Activated naive CD4-positive, alpha-beta T cell treated with anti-CD3 and anti-CD28 coated beads, Interleukin-2, amount 10 ng/mL, durations not matched to agents 7 days and 5 days (primary cell): ENCODE data around the gene NAT8.
"Not testable (repeated sequence)": the region's sequence is repeated elsewhere in the genome, so short reads cannot be mapped to it uniquely, and the experiment has no call there.

ENCODE experiments used
- CTCF ChIA-PET: fragments of 350-600 bp; sonication (Branson Sonifier 250); formaldehyde crosslinking; loops from one replicate; lab custom pipeline; 2021; ENCODE audit warnings: antibody characterized with exemption; lab: Charles Lee
- DNase-seq: peaks from one replicate; pipeline ENCODE4 v3.0.0-alpha.2; 2020
- H3K27ac Mint-ChIP-seq: one replicate; pipeline ENCODE4 v1.8.0; 2021; ENCODE audit warnings: mild to moderate bottlenecking, moderate library complexity, mixed read lengths
- H3K27me3 Mint-ChIP-seq: one replicate; pipeline ENCODE4 v1.8.0; 2021; ENCODE audit warnings: mild to moderate bottlenecking, mixed read lengths
- H3K36me3 Mint-ChIP-seq: one replicate; pipeline ENCODE4 v1.8.0; 2021; ENCODE audit warnings: mixed read lengths
- H3K4me1 Mint-ChIP-seq: one replicate; pipeline ENCODE4 v1.8.0; 2021; ENCODE audit warnings: mixed read lengths
- H3K4me3 Mint-ChIP-seq: one replicate; pipeline ENCODE4 v1.8.0; 2021; ENCODE audit warnings: mild to moderate bottlenecking, moderate library complexity, mixed read lengths
- H3K9me3 Mint-ChIP-seq: one replicate; pipeline ENCODE4 v1.8.0; 2021; ENCODE audit warnings: mixed read lengths

The NAT8 gene, protein sequence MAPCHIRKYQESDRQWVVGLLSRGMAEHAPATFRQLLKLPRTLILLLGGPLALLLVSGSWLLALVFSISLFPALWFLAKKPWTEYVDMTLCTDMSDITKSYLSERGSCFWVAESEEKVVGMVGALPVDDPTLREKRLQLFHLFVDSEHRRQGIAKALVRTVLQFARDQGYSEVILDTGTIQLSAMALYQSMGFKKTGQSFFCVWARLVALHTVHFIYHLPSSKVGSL

DNA sequence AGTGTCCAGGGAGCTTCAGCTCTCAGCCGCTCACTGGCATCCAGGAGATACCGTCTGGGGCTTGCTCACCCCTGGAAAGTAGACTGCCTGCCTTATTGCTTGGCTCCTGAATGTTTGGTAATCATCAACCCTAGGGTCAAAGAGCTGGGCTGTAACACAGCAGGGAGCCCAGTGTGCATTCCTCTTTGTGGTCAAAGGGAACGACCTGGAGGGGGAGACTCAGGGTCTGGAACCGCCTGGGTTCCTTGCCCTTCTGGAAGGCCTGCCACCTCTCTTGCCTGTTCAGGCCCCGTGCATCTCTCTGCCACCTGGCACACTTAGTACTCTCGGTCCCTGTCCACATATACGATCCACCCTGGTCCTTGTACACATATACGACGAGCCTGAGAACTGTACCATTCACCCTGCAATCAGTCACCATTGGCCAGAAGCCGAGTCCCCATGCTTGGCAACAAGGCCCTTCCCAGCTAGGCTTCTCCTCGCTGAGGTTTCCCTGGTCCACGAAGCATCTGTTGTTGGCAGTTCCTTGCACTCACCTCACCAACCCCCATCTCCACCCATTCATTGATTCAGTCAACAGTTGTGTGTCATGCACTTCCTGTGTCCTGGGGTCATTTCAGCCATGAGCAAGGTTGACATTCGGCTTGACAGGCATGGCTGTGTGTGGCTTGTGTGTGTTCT is at the start of gene NAT8:
Gene NAT8, minus strand, starts transcription at position 85 of the 681 bp plus-strand sequence. CDS start 794 bp downstream, outside the sequence.
- H3K27ac Mint-ChIP-seq = no peak within 1 kb of the TSS

GRCh38 chr2:73690372-73691088 is 48.3 kb upstream of the NAT8 start:
- H3K9me3 Mint-ChIP-seq, H3K4me3 Mint-ChIP-seq, H3K27ac Mint-ChIP-seq, H3K27me3 Mint-ChIP-seq, H3K36me3 Mint-ChIP-seq, H3K4me1 Mint-ChIP-seq: not testable (repeated sequence)
- CTCF ChIA-PET = interaction anchor here (0.6 to 1.3 kb wide), 3 partner anchors 11 to 444 kb away, joined by 3 to 5 read pairs (median 3); no protein-coding TSS in a partner anchor
- peak; percentile 36 for DNase-seq

More for the DNA sequence above, at the start of gene NAT8:
- CTCF ChIA-PET = no interaction called here
- Mint-ChIP-seq H3K4me1 (no peaks in the 10 kb centered on the region), H3K4me3 (no peak within 1 kb of the TSS), H3K9me3 (peaks cover 4% of the 10 kb centered on the region), H3K27me3 (peaks cover 36% of the 10 kb centered on the region), H3K36me3 (no peaks in the 10 kb centered on the region)
- no peak for DNase-seq

DNA sequence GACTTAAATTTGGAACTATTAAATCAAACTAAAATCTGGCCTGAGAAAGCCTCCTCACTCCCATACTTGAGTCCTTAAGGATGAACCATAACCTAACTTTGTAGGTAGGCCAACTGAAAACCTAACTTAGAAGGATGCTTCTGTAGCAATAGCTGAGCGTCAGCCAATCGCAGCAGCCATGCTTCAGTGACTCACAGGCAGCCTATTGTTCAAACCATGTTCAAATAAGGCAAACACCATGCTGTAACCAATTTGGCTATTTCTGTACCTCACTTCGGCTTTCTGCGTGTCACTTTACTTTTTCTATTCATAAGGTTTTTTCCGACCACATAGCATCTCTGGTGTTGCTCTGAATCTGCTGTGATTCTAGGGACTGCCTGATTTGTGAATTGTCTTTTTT is 46.3 kb upstream of the NAT8 start:
- not testable (repeated sequence) for H3K4me1 Mint-ChIP-seq, H3K27ac Mint-ChIP-seq, DNase-seq, H3K9me3 Mint-ChIP-seq, H3K4me3 Mint-ChIP-seq, H3K36me3 Mint-ChIP-seq
- CTCF ChIA-PET = interaction anchor here (1.2 to 1.4 kb wide), 2 partner anchors 8 to 393 kb away, joined by 3 to 5 read pairs; no protein-coding TSS in a partner anchor
- peaks cover 16% of the 10 kb centered on the region for H3K27me3 Mint-ChIP-seq

GRCh38 chr2:73685764-73686438 is 43.7 kb upstream of the NAT8 start:
- H3K4me1 Mint-ChIP-seq = no peaks in the 10 kb centered on the region
- peaks cover 3% of the 10 kb centered on the region for H3K9me3 Mint-ChIP-seq
- peaks cover 16% of the 10 kb centered on the region for H3K27me3 Mint-ChIP-seq
- H3K4me3 Mint-ChIP-seq = no peak overlapping the region
- H3K27ac Mint-ChIP-seq = no peak overlapping the region
- no peaks in the 10 kb centered on the region for H3K36me3 Mint-ChIP-seq
- CTCF ChIA-PET = no interaction called here
- DNase-seq = no peak

- H3K36me3 Mint-ChIP-seq, DNase-seq, H3K4me1 Mint-ChIP-seq, H3K4me3 Mint-ChIP-seq, CTCF ChIA-PET, H3K27ac Mint-ChIP-seq, H3K9me3 Mint-ChIP-seq: not testable (repeated sequence)
- peaks cover 16% of the 10 kb centered on the region for H3K27me3 Mint-ChIP-seq
Observed at GRCh38 chr2:73684905-73685304, 42.7 kb upstream of the NAT8 start.

DNA sequence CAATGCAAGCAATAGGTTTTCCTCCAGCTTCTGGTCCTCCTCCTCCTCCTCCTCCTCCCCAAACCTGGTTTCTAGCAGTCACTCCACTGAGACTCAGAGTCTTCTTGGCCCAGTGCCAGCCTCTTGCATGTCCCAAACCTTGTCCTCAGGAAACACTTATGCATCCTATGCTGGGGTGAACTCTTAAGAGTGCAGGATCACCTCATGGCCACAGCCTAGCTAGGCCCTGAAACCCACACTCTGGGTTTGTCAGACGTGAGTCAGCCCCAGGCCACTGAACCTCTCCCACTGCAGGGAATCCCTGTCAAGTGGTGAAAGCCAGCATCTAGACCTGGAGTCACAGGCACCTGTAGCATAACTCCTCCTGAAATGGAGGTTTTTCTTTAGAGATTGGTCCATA is 42.1 kb upstream of the NAT8 start:
- H3K4me1 Mint-ChIP-seq, H3K4me3 Mint-ChIP-seq, H3K9me3 Mint-ChIP-seq, H3K27ac Mint-ChIP-seq, H3K36me3 Mint-ChIP-seq, DNase-seq, CTCF ChIA-PET: not testable (repeated sequence)
- peaks cover 16% of the 10 kb centered on the region for H3K27me3 Mint-ChIP-seq

DNA sequence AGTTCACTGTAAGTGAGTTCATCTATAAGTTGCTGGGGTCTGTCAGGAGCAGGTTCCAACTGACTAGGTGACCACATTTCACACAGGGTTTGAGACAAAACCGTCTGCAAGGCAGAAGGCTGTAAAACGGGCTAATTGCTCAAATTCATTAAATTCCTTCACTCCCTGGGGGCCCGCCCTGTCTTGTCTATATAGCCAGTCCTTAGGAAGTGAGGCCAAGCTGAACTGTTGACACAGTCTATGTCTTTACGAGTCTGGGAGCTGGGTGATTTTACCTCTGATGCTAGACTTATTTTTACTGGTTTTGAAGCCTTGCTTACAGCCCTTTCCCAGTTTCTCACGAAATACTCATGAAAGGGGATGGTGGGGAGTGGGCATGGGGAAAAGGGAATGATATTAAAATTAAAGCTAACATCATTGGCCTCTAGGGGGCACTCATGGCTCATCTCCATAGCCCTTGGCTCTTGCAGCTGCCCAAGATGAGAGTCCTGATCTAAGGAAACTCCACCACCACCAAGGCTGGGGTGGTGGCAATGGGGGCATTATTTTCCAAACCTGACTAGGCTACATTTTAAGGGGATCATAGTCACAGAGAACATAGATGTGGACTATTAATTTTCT is 37.8 kb upstream of the NAT8 start:
- H3K27ac Mint-ChIP-seq, H3K36me3 Mint-ChIP-seq, H3K4me3 Mint-ChIP-seq, H3K4me1 Mint-ChIP-seq, H3K27me3 Mint-ChIP-seq, H3K9me3 Mint-ChIP-seq: not testable (repeated sequence)
- CTCF ChIA-PET = interaction anchor here (0.6 to 1.8 kb wide), 14 partner anchors 9 to 472 kb away, joined by 3 to 8 read pairs (median 4); no protein-coding TSS in a partner anchor
- peak; percentile 50 for DNase-seq

DNA sequence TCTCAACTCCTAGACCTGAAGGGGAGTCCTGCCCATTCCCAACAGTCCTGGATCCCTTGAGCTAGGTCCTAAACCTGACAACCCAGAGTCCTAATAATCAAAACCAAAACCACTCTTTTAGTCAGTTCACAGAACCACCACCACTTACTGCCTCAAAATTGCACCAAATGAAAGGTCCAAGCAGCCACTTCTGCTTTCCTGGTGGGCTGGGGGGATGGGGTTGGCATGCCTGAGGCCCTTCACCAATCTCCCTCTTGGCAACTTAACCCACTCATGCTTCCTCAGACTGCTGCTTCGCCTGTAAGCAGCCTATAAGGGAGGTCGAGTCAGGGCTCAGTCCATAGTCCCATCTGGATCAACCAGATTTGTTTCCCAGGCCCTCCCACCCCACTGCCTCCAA is 37.0 kb upstream of the NAT8 start:
- not testable (repeated sequence) for H3K36me3 Mint-ChIP-seq, H3K27ac Mint-ChIP-seq, H3K9me3 Mint-ChIP-seq, H3K4me1 Mint-ChIP-seq, DNase-seq, H3K27me3 Mint-ChIP-seq, H3K4me3 Mint-ChIP-seq
- CTCF ChIA-PET = interaction anchor here (1.4 kb wide), 2 partner anchors 11 to 31 kb away, joined by 3 to 5 read pairs; no protein-coding TSS in a partner anchor

- H3K27me3 Mint-ChIP-seq, H3K36me3 Mint-ChIP-seq, H3K4me3 Mint-ChIP-seq, H3K9me3 Mint-ChIP-seq, H3K27ac Mint-ChIP-seq, CTCF ChIA-PET, DNase-seq, H3K4me1 Mint-ChIP-seq: not testable (repeated sequence)
Observed at GRCh38 chr2:73678008-73678407, 35.8 kb upstream of the NAT8 start.

DNA sequence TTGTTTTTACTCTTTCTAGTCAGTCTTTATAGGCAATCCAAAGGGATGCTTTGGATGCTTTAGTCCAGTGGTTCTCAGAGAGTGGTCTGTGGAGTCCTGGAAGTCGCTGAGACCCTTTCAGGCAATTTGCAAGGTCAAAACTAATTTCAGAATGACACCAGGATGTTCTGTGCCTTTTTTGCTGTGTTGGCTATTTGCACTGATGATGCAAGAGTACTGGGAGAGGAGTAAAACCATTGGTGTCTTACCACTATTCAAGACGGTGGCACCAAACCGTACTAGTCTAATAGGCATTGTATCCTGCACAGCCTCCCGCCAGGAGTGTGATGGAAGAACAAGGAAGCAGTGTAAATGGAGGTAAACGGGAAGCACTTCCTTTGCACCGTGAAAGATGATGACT is 34.0 kb upstream of the NAT8 start:
- H3K4me3 Mint-ChIP-seq, CTCF ChIA-PET, H3K27ac Mint-ChIP-seq, H3K9me3 Mint-ChIP-seq, H3K36me3 Mint-ChIP-seq, DNase-seq, H3K4me1 Mint-ChIP-seq, H3K27me3 Mint-ChIP-seq: not testable (repeated sequence)

- H3K36me3 Mint-ChIP-seq, H3K4me1 Mint-ChIP-seq, CTCF ChIA-PET, DNase-seq, H3K9me3 Mint-ChIP-seq, H3K27ac Mint-ChIP-seq, H3K4me3 Mint-ChIP-seq, H3K27me3 Mint-ChIP-seq: not testable (repeated sequence)
Observed at GRCh38 chr2:73674696-73675157, 32.5 kb upstream of the NAT8 start.

DNA sequence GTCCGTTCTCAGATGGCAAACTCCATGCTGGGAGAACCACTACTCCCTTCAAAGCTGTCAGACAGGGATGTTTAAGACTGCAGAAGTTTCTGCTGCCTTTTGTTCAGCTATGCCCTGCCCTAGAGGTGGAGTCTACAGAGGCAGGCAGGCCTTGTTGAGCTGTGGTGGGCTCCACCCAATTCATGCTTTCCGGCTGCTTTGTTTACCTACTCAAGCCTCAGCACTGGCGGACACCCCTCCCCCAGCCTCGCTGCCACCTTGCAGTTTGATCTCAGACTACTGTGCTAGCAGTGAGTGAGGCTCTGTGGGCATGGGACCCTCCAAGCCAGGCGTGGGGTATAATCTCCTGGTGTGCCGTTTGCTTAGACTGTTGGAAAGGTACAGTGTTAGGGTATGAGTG is 27.8 kb upstream of the NAT8 start:
- H3K9me3 Mint-ChIP-seq, H3K27me3 Mint-ChIP-seq, H3K27ac Mint-ChIP-seq, CTCF ChIA-PET, H3K4me1 Mint-ChIP-seq, H3K4me3 Mint-ChIP-seq, H3K36me3 Mint-ChIP-seq, DNase-seq: not testable (repeated sequence)

DNA sequence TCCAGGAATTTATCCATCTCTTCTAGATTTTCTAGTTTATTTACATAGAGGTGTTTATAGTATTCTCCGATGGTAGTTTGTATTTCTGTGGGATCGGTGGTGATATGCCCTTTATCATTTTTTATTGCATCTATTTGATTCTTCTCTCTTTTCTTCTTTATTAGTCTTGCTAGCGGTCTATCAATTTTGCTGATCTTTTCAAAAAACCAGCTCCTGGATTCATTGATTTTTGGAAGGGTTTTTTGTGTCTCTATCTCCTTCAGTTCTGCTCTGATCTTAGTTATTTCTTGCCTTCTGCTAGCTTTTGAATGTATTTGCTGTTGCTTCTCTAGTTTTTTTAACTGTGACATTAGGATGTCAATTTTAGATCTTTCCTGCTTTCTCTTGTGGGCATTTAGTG is 25.0 kb upstream of the NAT8 start:
- not testable (repeated sequence) for H3K9me3 Mint-ChIP-seq, H3K36me3 Mint-ChIP-seq, H3K27me3 Mint-ChIP-seq, H3K27ac Mint-ChIP-seq, DNase-seq, H3K4me3 Mint-ChIP-seq, H3K4me1 Mint-ChIP-seq
- CTCF ChIA-PET = interaction anchor here (1.2 kb wide), 1 partner anchor 13 kb away, joined by 4 read pairs; no protein-coding TSS in a partner anchor

DNA sequence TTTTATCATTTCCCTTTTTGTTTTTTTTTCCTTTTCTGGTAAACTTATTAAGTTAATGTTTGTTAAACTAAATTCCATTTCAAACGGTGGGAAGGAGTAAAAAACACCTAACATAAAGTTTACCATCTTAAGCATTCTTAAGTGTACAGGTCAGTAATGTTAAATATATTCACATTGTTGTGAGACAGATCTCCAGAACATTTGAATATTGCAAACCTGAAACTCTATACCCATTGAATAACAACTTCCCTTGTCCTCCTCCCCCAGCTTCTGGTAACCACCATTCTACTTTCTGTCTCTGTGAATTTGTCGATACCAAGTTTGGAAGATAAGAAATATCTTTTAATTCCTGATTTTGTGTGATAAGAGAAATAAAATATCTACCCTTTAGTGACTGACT is 12.0 kb upstream of the NAT8 start:
- Mint-ChIP-seq H3K36me3 (no peaks in the 10 kb centered on the region), H3K27me3 (no peaks in the 10 kb centered on the region), H3K4me3 (no peak overlapping the region), H3K4me1 (no peaks in the 10 kb centered on the region), H3K9me3 (no peaks in the 10 kb centered on the region), H3K27ac (no peak overlapping the region)
- CTCF ChIA-PET = no interaction called here
- no peak for DNase-seq
